ENCODE data around the gene GHRL. TPM values are rescaled to one million over a fixed set of nuclear protein-coding genes. Genes with fewer than 3 reads are reported as not detected.

Gene GHRL
- total RNA-seq, 1 experiment from 2014 or later = 0.85 TPM

DNA sequence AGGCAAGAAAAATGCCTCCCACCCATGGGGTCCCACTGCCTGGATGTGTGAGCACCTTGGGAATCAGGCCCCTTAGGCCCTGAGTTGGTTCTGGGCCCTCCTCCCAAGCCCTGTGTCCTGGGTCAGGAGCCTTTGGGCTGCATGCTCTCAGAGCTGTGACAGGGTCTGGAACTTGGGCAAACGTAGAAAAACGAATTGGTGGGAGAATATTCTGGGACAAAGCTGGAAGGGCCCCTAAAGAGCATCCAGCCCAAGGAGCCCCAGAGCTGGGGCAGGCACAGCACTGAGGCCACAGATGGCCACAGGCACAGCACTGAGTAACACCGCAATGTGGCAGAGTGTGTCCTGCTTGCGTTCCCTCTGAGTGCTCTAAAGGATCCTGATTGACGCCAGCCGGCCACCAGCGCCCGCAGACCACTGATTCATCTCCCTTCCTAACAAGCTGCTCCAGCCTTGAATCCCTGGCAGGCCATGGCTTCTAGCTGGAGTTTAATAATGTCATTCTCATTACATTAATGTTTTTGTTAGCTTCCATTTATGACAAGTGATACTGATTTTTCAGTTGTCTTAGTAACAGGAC is 46.7 kb upstream of the GHRL start:
- Mint-ChIP-seq H3K27me3 (ENCODE audit: unreplicated experiment) (peaks cover 77% of the 10 kb centered on the region), H3K27ac (ENCODE audit: unreplicated experiment) (no peak overlapping the region), H3K4me1 (ENCODE audit: low read depth, unreplicated experiment) (no peaks in the 10 kb centered on the region), H3K9me3 (ENCODE audit: low read depth, unreplicated experiment) (no peaks in the 10 kb centered on the region), H3K36me3 (ENCODE audit: insufficient read depth, unreplicated experiment) (no peaks in the 10 kb centered on the region), H3K4me3 (ENCODE audit: low read depth, unreplicated experiment) (no peak overlapping the region)
- intact Hi-C loops (cut with micrococcal nuclease; ENCODE audit: unreplicated experiment) = no loop called here
- TF ChIP-seq, protein P1, sequence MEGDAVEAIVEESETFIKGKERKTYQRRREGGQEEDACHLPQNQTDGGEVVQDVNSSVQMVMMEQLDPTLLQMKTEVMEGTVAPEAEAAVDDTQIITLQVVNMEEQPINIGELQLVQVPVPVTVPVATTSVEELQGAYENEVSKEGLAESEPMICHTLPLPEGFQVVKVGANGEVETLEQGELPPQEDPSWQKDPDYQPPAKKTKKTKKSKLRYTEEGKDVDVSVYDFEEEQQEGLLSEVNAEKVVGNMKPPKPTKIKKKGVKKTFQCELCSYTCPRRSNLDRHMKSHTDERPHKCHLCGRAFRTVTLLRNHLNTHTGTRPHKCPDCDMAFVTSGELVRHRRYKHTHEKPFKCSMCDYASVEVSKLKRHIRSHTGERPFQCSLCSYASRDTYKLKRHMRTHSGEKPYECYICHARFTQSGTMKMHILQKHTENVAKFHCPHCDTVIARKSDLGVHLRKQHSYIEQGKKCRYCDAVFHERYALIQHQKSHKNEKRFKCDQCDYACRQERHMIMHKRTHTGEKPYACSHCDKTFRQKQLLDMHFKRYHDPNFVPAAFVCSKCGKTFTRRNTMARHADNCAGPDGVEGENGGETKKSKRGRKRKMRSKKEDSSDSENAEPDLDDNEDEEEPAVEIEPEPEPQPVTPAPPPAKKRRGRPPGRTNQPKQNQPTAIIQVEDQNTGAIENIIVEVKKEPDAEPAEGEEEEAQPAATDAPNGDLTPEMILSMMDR (IDR thresholded peaks at IDR 0.05; ENCODE audit: unreplicated experiment) = no peak
- CTCF ChIA-PET = no interaction called here
- BruUV-seq (replicated peaks) = no TSS peak
- DNase-seq = no peak

DNA sequence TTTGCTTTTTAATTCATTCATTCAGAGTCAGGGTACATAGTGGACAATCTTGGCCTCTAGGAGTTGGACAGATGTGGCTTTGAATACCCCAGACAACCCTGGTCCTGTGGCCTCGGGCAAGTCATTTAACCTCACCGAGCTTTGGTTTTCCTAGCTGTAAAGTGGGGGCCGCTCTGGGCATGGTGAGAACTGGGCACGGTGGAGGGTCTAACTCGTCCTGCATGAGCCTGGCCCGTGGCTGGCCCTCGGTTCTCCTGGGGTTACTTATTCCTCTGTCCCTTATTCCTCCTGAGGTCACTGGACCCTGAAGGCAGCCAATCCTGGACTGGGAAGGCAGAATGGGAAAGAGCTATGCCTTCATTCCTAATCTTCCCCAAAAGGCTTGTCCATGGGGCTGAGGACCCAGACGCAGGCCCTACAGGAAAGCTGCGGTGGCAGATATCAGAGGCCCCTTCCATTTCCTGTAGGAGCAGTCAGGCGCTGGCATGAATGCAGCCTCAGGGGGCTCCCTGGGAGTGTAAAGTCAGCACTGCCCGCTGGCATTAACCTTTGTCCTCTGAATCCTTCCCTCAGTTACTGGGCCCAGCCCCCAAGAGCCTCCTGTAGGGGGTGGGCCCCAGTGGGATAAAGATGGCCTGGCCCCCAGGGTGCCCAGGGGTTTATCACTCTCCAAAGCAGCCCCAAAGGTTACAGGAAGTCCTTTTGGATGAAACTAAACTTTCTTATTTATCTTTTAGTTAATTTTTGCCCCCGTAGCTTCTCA is 46.0 kb upstream of the GHRL start:
- DNase-seq = no peak
- intact Hi-C loops (cut with micrococcal nuclease; ENCODE audit: unreplicated experiment) = no loop called here
- BruUV-seq (replicated peaks) = no TSS peak
- H3K4me3 Mint-ChIP-seq (ENCODE audit: low read depth, unreplicated experiment) = no peak overlapping the region
- no peak overlapping the region for H3K27ac Mint-ChIP-seq (ENCODE audit: unreplicated experiment)
- no peaks in the 10 kb centered on the region for H3K4me1 Mint-ChIP-seq (ENCODE audit: low read depth, unreplicated experiment)
- H3K36me3 Mint-ChIP-seq (ENCODE audit: insufficient read depth, unreplicated experiment) = no peaks in the 10 kb centered on the region
- TF ChIP-seq, protein P1 (IDR thresholded peaks at IDR 0.05; ENCODE audit: unreplicated experiment) = no peak
- CTCF ChIA-PET = no interaction called here
- peaks cover 77% of the 10 kb centered on the region for H3K27me3 Mint-ChIP-seq (ENCODE audit: unreplicated experiment)
- H3K9me3 Mint-ChIP-seq (ENCODE audit: low read depth, unreplicated experiment) = no peaks in the 10 kb centered on the region

DNA sequence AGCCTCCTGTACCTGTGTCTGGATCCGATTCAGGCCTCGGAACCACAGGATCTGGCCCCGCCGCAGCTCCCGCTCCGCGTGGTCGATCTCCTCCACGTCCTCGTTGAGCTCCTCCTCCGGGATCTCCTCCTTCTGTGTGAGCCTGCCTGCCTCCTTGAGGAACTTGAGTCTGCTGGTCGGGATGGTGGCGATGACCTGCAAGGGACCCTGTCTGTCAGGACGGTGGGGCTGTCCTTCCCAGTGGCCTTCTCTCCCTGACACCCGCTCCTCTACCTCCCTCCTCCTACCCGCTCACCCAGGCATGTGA is 45.4 kb upstream of the GHRL start:
- BruUV-seq (replicated peaks) = no TSS peak
- DNase-seq = no peak
- CTCF ChIA-PET = no interaction called here
- H3K4me1 Mint-ChIP-seq (ENCODE audit: low read depth, unreplicated experiment) = no peaks in the 10 kb centered on the region
- H3K27ac Mint-ChIP-seq (ENCODE audit: unreplicated experiment) = no peak overlapping the region
- H3K27me3 Mint-ChIP-seq (ENCODE audit: unreplicated experiment) = peaks cover 77% of the 10 kb centered on the region
- no peak overlapping the region for H3K4me3 Mint-ChIP-seq (ENCODE audit: low read depth, unreplicated experiment)
- H3K36me3 Mint-ChIP-seq (ENCODE audit: insufficient read depth, unreplicated experiment) = no peaks in the 10 kb centered on the region
- intact Hi-C loops (cut with micrococcal nuclease; ENCODE audit: unreplicated experiment) = no loop called here
- TF ChIP-seq, protein P1 (IDR thresholded peaks at IDR 0.05; ENCODE audit: unreplicated experiment) = no peak
- no peaks in the 10 kb centered on the region for H3K9me3 Mint-ChIP-seq (ENCODE audit: low read depth, unreplicated experiment)

DNA sequence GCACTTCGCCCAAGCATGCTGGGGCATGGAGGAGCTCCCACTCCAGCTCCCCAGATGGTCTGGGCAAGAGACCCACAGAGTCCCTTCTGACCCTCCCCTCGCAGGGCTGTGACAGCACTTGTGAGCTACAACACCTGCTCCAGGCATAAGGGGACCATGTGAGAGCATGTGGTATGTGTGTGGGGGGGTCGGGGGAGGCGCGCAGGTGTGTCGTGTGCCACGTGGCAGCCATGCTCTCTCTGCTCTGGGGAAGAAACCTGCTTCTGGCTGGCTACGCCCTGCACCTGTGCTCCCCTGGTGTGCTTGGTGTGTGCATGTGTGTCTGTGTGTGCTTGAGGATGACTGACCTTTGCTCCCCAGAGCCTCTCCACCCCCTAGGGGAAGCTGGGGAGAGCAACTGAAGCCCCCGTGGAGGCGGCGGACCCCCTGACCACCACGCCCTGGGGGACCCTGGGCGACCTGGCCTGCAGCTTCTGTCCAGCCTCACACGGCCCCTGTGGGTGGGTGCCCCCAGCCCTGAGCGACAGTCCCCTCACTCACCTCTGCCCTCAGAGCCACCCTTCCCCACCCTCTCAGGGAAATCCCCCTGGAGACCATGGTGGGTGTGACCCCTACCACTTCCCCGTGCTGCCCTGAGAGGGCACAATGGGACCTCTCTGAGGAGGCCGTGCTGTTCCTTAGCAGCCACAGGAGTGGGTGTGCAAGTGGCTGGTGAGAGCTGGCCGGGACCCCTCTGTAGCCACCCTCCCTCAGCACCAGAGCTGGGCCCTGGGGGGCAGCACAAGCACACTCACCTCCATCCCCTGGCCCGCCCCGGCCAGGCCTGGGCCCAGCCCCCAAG is 44.8 kb upstream of the GHRL start:
- CTCF ChIA-PET = no interaction called here
- peaks cover 81% of the 10 kb centered on the region for H3K27me3 Mint-ChIP-seq (ENCODE audit: unreplicated experiment)
- no peaks in the 10 kb centered on the region for H3K4me1 Mint-ChIP-seq (ENCODE audit: low read depth, unreplicated experiment)
- no peaks in the 10 kb centered on the region for H3K9me3 Mint-ChIP-seq (ENCODE audit: low read depth, unreplicated experiment)
- no peak overlapping the region for H3K4me3 Mint-ChIP-seq (ENCODE audit: low read depth, unreplicated experiment)
- BruUV-seq (replicated peaks) = no TSS peak
- no peaks in the 10 kb centered on the region for H3K36me3 Mint-ChIP-seq (ENCODE audit: insufficient read depth, unreplicated experiment)
- H3K27ac Mint-ChIP-seq (ENCODE audit: unreplicated experiment) = no peak overlapping the region
- intact Hi-C loops (cut with micrococcal nuclease; ENCODE audit: unreplicated experiment) = no loop called here
- TF ChIP-seq, protein P1 (IDR thresholded peaks at IDR 0.05; ENCODE audit: unreplicated experiment) = no peak
- no peak for DNase-seq

Data from Calu3 (cell line).